ENCODE measurements around the gene PIH1D1.
A peak's percentile ranks its signal among the peaks of the same experiment; 100 is the strongest.

PIH1D1 gene

GRCh38 chr19:49492573-49493405 is 41.2 kb upstream of the PIH1D1 start (continued):
- TF ChIP-seq ELK4 (IDR thresholded peaks at IDR 0.05; ENCODE audit: borderline replicate concordance, low read depth, low read length) (no peak), PRDM2 (tag by site-specific recombination; IDR thresholded peaks at IDR 0.05; ENCODE audit: borderline replicate concordance) (no peak), ZNF311 (tag by site-specific recombination; IDR thresholded peaks at IDR 0.05; ENCODE audit: borderline replicate concordance) (no peak), ZNF157 (tag by site-specific recombination; IDR thresholded peaks at IDR 0.05) (no peak), ZNF830 (tag by site-specific recombination; IDR thresholded peaks at IDR 0.05; ENCODE audit: low read depth) (no peak)

GRCh38 chr19:49491804-49492572 is 40.4 kb upstream of the PIH1D1 start:
- peak overlapping the region; percentile 19 for H3K27ac ChIP-seq (ENCODE audit: extremely low read depth, low read depth, low read length)
- TF ChIP-seq ZBTB20 (tag by site-specific recombination; IDR thresholded peaks at IDR 0.05) (no peak), ZBTB44 (tag by site-specific recombination; IDR thresholded peaks at IDR 0.05) (no peak), HIC1 (tag by site-specific recombination; IDR thresholded peaks at IDR 0.05) (no peak), SCRT1 (tag by site-specific recombination; IDR thresholded peaks at IDR 0.05; ENCODE audit: borderline replicate concordance) (peak; percentile 50; the same call in 1 of the 2 replicates), ZNF175 (tag by site-specific recombination; IDR thresholded peaks at IDR 0.05) (no peak), ZNF610 (tag by site-specific recombination; IDR thresholded peaks at IDR 0.05; ENCODE audit: borderline replicate concordance) (no peak), FEZF1 (tag by site-specific recombination; IDR thresholded peaks at IDR 0.05) (no peak), SALL2 (tag by site-specific recombination; IDR thresholded peaks at IDR 0.05; ENCODE audit: borderline replicate concordance) (no peak), SCRT2 (tag by site-specific recombination; IDR thresholded peaks at IDR 0.05) (peak; percentile 38; the same call in 1 of the 2 replicates), KLF17 (tag by site-specific recombination; IDR thresholded peaks at IDR 0.05) (no peak), ATF2 (tag by site-specific recombination; IDR thresholded peaks at IDR 0.05; ENCODE audit: low read depth) (no peak), ZNF426 (tag by site-specific recombination; IDR thresholded peaks at IDR 0.05) (no peak)
- no peaks in the 10 kb centered on the region for H3K9me3 ChIP-seq (ENCODE audit: control insufficient read depth, insufficient read depth, low read depth, low read length)
- peaks cover 14 to 59% of the 10 kb centered on the region in 2 experiments for H3K36me3 ChIP-seq (ENCODE audit: control insufficient read depth in 2 of 2, insufficient read depth in 1 of 2, low read length in 2 of 2)
- ChIA-PET CTCF (interaction anchor here (1.2 to 1.4 kb wide), 2 partner anchors 11 to 78 kb away, joined by 4 to 8 read pairs; no protein-coding TSS in a partner anchor), POLR2A (interaction anchor here (0.7 to 1.3 kb wide), 5 partner anchors 13 to 55 kb away, joined by 3 to 7 read pairs (median 4); partner anchors contain the start of gene PIH1D1)
- no peak overlapping the region for H3K4me3 ChIP-seq (ENCODE audit: low read depth, low read length)
- H3K4me1 ChIP-seq (ENCODE audit: control insufficient read depth, insufficient read depth, low read length), result peaks cover 4% of the 10 kb centered on the region; the same call in 1 of the 2 replicates
